NCI-H460 (cell line): Measurements from ENCODE around the gene STN1. TPM values are rescaled to one million over a fixed set of nuclear protein-coding genes. Genes with fewer than 3 reads are reported as not detected.

Source experiments
- DNase-seq: peaks from one replicate; pipeline ENCODE4 v3.0.0-alpha.2; 2016; ENCODE audit warnings: low read depth; ENCODE audit errors: extremely low read depth
- total RNA-seq: library from RNA; depleted of rRNA; stranded (reverse); fragments of >200 nt; shearing (Covaris generic); gene quantifications from 2 replicates; pipeline ENCODE4 v1.2.3, GENCODE V29; 2014; rRNA removed

STN1 gene
- total RNA-seq, 1 experiment from 2014 or later = 27.6 TPM

- no peak for DNase-seq
Observed at GRCh38 chr10:103832806-103833205, 85.2 kb downstream of the STN1 start.

Other genes with a start within 250 kb of the STN1 start
- gene SH3PXD2A, start 62.6 kb downstream of the STN1 start, total RNA-seq = 0.81 and 0.82 TPM in 2 replicates
- gene SLK, start 49.0 kb upstream of the STN1 start, total RNA-seq = 59.3 and 62.3 TPM in 2 replicates
- not detected in 2 replicates for gene COL17A1, start 167.7 kb upstream of the STN1 start, total RNA-seq
- 13.0 and 13.8 TPM in 2 replicates for gene SFR1, start 204.0 kb upstream of the STN1 start, total RNA-seq